Measurements from ENCODE around the gene FSCB.
"Not testable (repeated sequence)": the region's sequence is repeated elsewhere in the genome, so short reads cannot be mapped to it uniquely, and the experiment has no call there.

FSCB gene

GRCh38 chr14:44507183-44507582, at the start of gene FSCB:
TSS of gene FSCB (minus strand) at chr14:44507283. CDS start at chr14:44506987, 296 bp downstream.
- no peaks in the 10 kb centered on the region for H3K36me3 Mint-ChIP-seq (ENCODE audit: low read depth)
- no peak within 1 kb of the TSS for H3K27ac Mint-ChIP-seq
- no peaks in the 10 kb centered on the region for H3K4me1 Mint-ChIP-seq (ENCODE audit: low read depth)
- H3K4me3 Mint-ChIP-seq: no peak within 1 kb of the TSS
- H3K27me3 Mint-ChIP-seq: no peaks in the 10 kb centered on the region
- intact Hi-C loops (cut with micrococcal nuclease): no loop called here
- H3K9me3 Mint-ChIP-seq: peaks cover 27% of the 10 kb centered on the region

- H3K4me1 Mint-ChIP-seq (ENCODE audit: low read depth): no peaks in the 10 kb centered on the region
- H3K9me3 Mint-ChIP-seq: peaks cover 9% of the 10 kb centered on the region
- no peak overlapping the region for H3K27ac Mint-ChIP-seq
- H3K36me3 Mint-ChIP-seq (ENCODE audit: low read depth): no peaks in the 10 kb centered on the region
- intact Hi-C loops (cut with micrococcal nuclease): no loop called here
- H3K27me3 Mint-ChIP-seq: no peaks in the 10 kb centered on the region
- no peak overlapping the region for H3K4me3 Mint-ChIP-seq
Observed at GRCh38 chr14:44531658-44532057, 24.6 kb upstream of the FSCB start.

GRCh38 chr14:44530475-44530874, 23.4 kb upstream of the FSCB start:
- intact Hi-C loops (cut with micrococcal nuclease): no loop called here
- no peak overlapping the region for H3K4me3 Mint-ChIP-seq
- no peaks in the 10 kb centered on the region for H3K27me3 Mint-ChIP-seq
- no peaks in the 10 kb centered on the region for H3K36me3 Mint-ChIP-seq (ENCODE audit: low read depth)
- H3K27ac Mint-ChIP-seq: no peak overlapping the region
- H3K4me1 Mint-ChIP-seq (ENCODE audit: low read depth): no peaks in the 10 kb centered on the region
- H3K9me3 Mint-ChIP-seq: peaks cover 9% of the 10 kb centered on the region

- no peaks in the 10 kb centered on the region for H3K27me3 Mint-ChIP-seq
- intact Hi-C loops (cut with micrococcal nuclease): no loop called here
- H3K4me1 Mint-ChIP-seq (ENCODE audit: low read depth): no peaks in the 10 kb centered on the region
- H3K9me3 Mint-ChIP-seq: peaks cover 9% of the 10 kb centered on the region
- H3K36me3 Mint-ChIP-seq (ENCODE audit: low read depth): no peaks in the 10 kb centered on the region
- H3K4me3 Mint-ChIP-seq: no peak overlapping the region
- no peak overlapping the region for H3K27ac Mint-ChIP-seq
Observed at GRCh38 chr14:44529026-44529425, 21.9 kb upstream of the FSCB start.

- Mint-ChIP-seq H3K4me3 (no peak overlapping the region), H3K9me3 (peaks cover under 1% of the 10 kb centered on the region), H3K27me3 (no peaks in the 10 kb centered on the region), H3K4me1 (ENCODE audit: low read depth) (no peaks in the 10 kb centered on the region), H3K36me3 (ENCODE audit: low read depth) (no peaks in the 10 kb centered on the region), H3K27ac (no peak overlapping the region)
- intact Hi-C loops (cut with micrococcal nuclease): no loop called here
Observed at GRCh38 chr14:44528180-44528579, 21.1 kb upstream of the FSCB start.

- no peaks in the 10 kb centered on the region for H3K4me1 Mint-ChIP-seq (ENCODE audit: low read depth)
- no peaks in the 10 kb centered on the region for H3K27me3 Mint-ChIP-seq
- H3K4me3 Mint-ChIP-seq: no peak overlapping the region
- no peaks in the 10 kb centered on the region for H3K36me3 Mint-ChIP-seq (ENCODE audit: low read depth)
- H3K27ac Mint-ChIP-seq: no peak overlapping the region
- H3K9me3 Mint-ChIP-seq: peaks cover 24% of the 10 kb centered on the region
- intact Hi-C loops (cut with micrococcal nuclease): loop anchor here (2.0 kb wide), 1 partner anchor 74 kb away; no protein-coding TSS in a partner anchor
Observed at GRCh38 chr14:44525237-44525636, 18.2 kb upstream of the FSCB start.

- H3K27ac Mint-ChIP-seq; intact Hi-C loops (cut with micrococcal nuclease); H3K4me3 Mint-ChIP-seq; H3K4me1 Mint-ChIP-seq (ENCODE audit: low read depth); H3K36me3 Mint-ChIP-seq (ENCODE audit: low read depth); H3K27me3 Mint-ChIP-seq: not testable (repeated sequence)
- peaks cover 77% of the 10 kb centered on the region for H3K9me3 Mint-ChIP-seq
Observed at GRCh38 chr14:44515668-44516067, 8.6 kb upstream of the FSCB start.

GRCh38 chr14:44508834-44509233, 1.8 kb upstream of the FSCB start:
- H3K9me3 Mint-ChIP-seq: peaks cover 41% of the 10 kb centered on the region
- intact Hi-C loops (cut with micrococcal nuclease): no loop called here
- no peaks in the 10 kb centered on the region for H3K27me3 Mint-ChIP-seq
- no peaks in the 10 kb centered on the region for H3K4me1 Mint-ChIP-seq (ENCODE audit: low read depth)
- H3K4me3 Mint-ChIP-seq: no peak overlapping the region
- H3K36me3 Mint-ChIP-seq (ENCODE audit: low read depth): no peaks in the 10 kb centered on the region
- no peak overlapping the region for H3K27ac Mint-ChIP-seq

- peaks cover 15% of the 10 kb centered on the region for H3K9me3 Mint-ChIP-seq
- no peak overlapping the region for H3K4me3 Mint-ChIP-seq
- H3K36me3 Mint-ChIP-seq (ENCODE audit: low read depth): no peaks in the 10 kb centered on the region
- no peaks in the 10 kb centered on the region for H3K27me3 Mint-ChIP-seq
- no peak overlapping the region for H3K27ac Mint-ChIP-seq
- H3K4me1 Mint-ChIP-seq (ENCODE audit: low read depth): no peaks in the 10 kb centered on the region
- intact Hi-C loops (cut with micrococcal nuclease): no loop called here
Observed at GRCh38 chr14:44505588-44505987, 1.5 kb downstream of the FSCB start.

- no peak overlapping the region for H3K4me3 Mint-ChIP-seq
- peaks cover 42% of the 10 kb centered on the region for H3K9me3 Mint-ChIP-seq
- H3K36me3 Mint-ChIP-seq (ENCODE audit: low read depth): no peaks in the 10 kb centered on the region
- intact Hi-C loops (cut with micrococcal nuclease): no loop called here
- H3K4me1 Mint-ChIP-seq (ENCODE audit: low read depth): no peaks in the 10 kb centered on the region
- no peaks in the 10 kb centered on the region for H3K27me3 Mint-ChIP-seq
- H3K27ac Mint-ChIP-seq: no peak overlapping the region
Observed at GRCh38 chr14:44497148-44497547, 9.9 kb downstream of the FSCB start.

- Mint-ChIP-seq H3K4me3 (no peak overlapping the region), H3K36me3 (ENCODE audit: low read depth) (no peaks in the 10 kb centered on the region), H3K4me1 (ENCODE audit: low read depth) (no peaks in the 10 kb centered on the region), H3K9me3 (peaks cover 37% of the 10 kb centered on the region), H3K27ac (no peak overlapping the region), H3K27me3 (no peaks in the 10 kb centered on the region)
- intact Hi-C loops (cut with micrococcal nuclease): no loop called here
Observed at GRCh38 chr14:44494137-44494536, 12.9 kb downstream of the FSCB start.

- H3K4me3 Mint-ChIP-seq: no peak overlapping the region
- no peaks in the 10 kb centered on the region for H3K4me1 Mint-ChIP-seq (ENCODE audit: low read depth)
- H3K27ac Mint-ChIP-seq: no peak overlapping the region
- H3K27me3 Mint-ChIP-seq: no peaks in the 10 kb centered on the region
- peaks cover 48% of the 10 kb centered on the region for H3K9me3 Mint-ChIP-seq
- no peaks in the 10 kb centered on the region for H3K36me3 Mint-ChIP-seq (ENCODE audit: low read depth)
- intact Hi-C loops (cut with micrococcal nuclease): no loop called here
Observed at GRCh38 chr14:44490966-44491365, 16.1 kb downstream of the FSCB start.

GRCh38 chr14:44477953-44478352, 29.1 kb downstream of the FSCB start:
- Mint-ChIP-seq H3K27me3 (no peaks in the 10 kb centered on the region), H3K4me1 (ENCODE audit: low read depth) (no peaks in the 10 kb centered on the region), H3K4me3 (no peak overlapping the region), H3K9me3 (peaks cover 70% of the 10 kb centered on the region), H3K36me3 (ENCODE audit: low read depth) (no peaks in the 10 kb centered on the region), H3K27ac (no peak overlapping the region)
- intact Hi-C loops (cut with micrococcal nuclease): no loop called here

- H3K4me3 Mint-ChIP-seq: no peak overlapping the region
Observed at GRCh38 chr14:44468771-44469170, 38.3 kb downstream of the FSCB start.

GRCh38 chr14:44463356-44464004, 43.6 kb downstream of the FSCB start:
- peaks cover 12% of the 10 kb centered on the region for H3K9me3 Mint-ChIP-seq
- no peaks in the 10 kb centered on the region for H3K4me1 Mint-ChIP-seq (ENCODE audit: low read depth)
- H3K36me3 Mint-ChIP-seq (ENCODE audit: low read depth): no peaks in the 10 kb centered on the region
- H3K4me3 Mint-ChIP-seq: no peak overlapping the region
- no peak overlapping the region for H3K27ac Mint-ChIP-seq
- no peaks in the 10 kb centered on the region for H3K27me3 Mint-ChIP-seq
- intact Hi-C loops (cut with micrococcal nuclease): no loop called here

More at GRCh38 chr14:44468771-44469170, 38.3 kb downstream of the FSCB start:
- H3K27ac Mint-ChIP-seq: no peak overlapping the region
- H3K27me3 Mint-ChIP-seq: no peaks in the 10 kb centered on the region
- no peaks in the 10 kb centered on the region for H3K36me3 Mint-ChIP-seq (ENCODE audit: low read depth)
- no peaks in the 10 kb centered on the region for H3K4me1 Mint-ChIP-seq (ENCODE audit: low read depth)
- H3K9me3 Mint-ChIP-seq: peaks cover 3% of the 10 kb centered on the region
- intact Hi-C loops (cut with micrococcal nuclease): no loop called here
